Suprapubic skin (tissue), 4 donors: ENCODE measurements around the gene C14orf180. TPM values are rescaled to one million over a fixed set of nuclear protein-coding genes. Genes with fewer than 3 reads are reported as not detected.

Experiments
- DNase-seq, 2 donors: peaks; one replicate each; pipeline ENCODE4 v3.0.0-alpha.2; 2019; ENCODE audit warnings: low spot score in 2 of 2
- H3K27ac ChIP-seq: fragments of 200-600 bp; sonication (generic); one replicate; pipeline ENCODE4 v1.5.1; 2019
- H3K27me3 ChIP-seq: fragments of 200-600 bp; sonication (generic); one replicate; pipeline ENCODE4 v1.5.1; 2019
- H3K36me3 ChIP-seq: fragments of 200-600 bp; sonication (generic); one replicate; pipeline ENCODE4 v1.5.1; 2019
- H3K4me1 ChIP-seq: fragments of 200-600 bp; sonication (generic); one replicate; pipeline ENCODE4 v1.5.1; 2019
- H3K4me3 ChIP-seq: fragments of 200-600 bp; sonication (generic); one replicate; pipeline ENCODE4 v1.5.1; 2019; ENCODE audit warnings: mild to moderate bottlenecking
- H3K9me3 ChIP-seq: fragments of 200-600 bp; sonication (generic); one replicate; pipeline ENCODE4 v1.5.1; 2019
- EP300 ChIP-seq: sonication (generic); formaldehyde crosslinking; IDR thresholded peaks from one replicate; pipeline ENCODE4 v1.6.1; 2017; ENCODE audit warnings: antibody characterized with exemption
- POLR2A ChIP-seq, 2 donors: fragments of 450-650 bp; IDR thresholded peaks; one replicate each; pipeline ENCODE4 v1.6.1; 2017; ENCODE audit warnings: antibody characterized with exemption in 2 of 2, mild to moderate bottlenecking in 2 of 2, moderate library complexity in 2 of 2
- POLR2AphosphoS5 ChIP-seq, 3 donors: sonication (generic); formaldehyde crosslinking; IDR thresholded peaks; one replicate each; pipeline ENCODE4 v1.6.1; 2017; ENCODE audit warnings: antibody characterized with exemption in 3 of 3
- WGBS: methylation state at CpG from one replicate; pipeline ENCODE4 v1.1.5; 2018; 5-methylcytosine and 5-hydroxymethylcytosine counted together
- total RNA-seq, 4 donors: library from RNA; depleted of rRNA; stranded (reverse); fragments of >200 nt; gene quantifications; one replicate each; pipeline ENCODE4 v1.1.0, GENCODE V29; 2016
- TF ChIP-seq, protein P1 (sequence below), 2 donors: fragments of 200-600 bp in 1 of 2; fragments of 450-650 bp in 1 of 2; sonication (generic) in 1 of 2; IDR thresholded peaks; one replicate each; pipeline ENCODE4 v1.5.1; 2016 to 2019; ENCODE audit warnings: antibody characterized with exemption in 2 of 2, mild to moderate bottlenecking in 1 of 2, moderate library complexity in 1 of 2

The C14orf180 gene
- total RNA-seq, 4 donors from 2014 or later = 0.30 to 3.9 TPM; not detected in 2

DNA sequence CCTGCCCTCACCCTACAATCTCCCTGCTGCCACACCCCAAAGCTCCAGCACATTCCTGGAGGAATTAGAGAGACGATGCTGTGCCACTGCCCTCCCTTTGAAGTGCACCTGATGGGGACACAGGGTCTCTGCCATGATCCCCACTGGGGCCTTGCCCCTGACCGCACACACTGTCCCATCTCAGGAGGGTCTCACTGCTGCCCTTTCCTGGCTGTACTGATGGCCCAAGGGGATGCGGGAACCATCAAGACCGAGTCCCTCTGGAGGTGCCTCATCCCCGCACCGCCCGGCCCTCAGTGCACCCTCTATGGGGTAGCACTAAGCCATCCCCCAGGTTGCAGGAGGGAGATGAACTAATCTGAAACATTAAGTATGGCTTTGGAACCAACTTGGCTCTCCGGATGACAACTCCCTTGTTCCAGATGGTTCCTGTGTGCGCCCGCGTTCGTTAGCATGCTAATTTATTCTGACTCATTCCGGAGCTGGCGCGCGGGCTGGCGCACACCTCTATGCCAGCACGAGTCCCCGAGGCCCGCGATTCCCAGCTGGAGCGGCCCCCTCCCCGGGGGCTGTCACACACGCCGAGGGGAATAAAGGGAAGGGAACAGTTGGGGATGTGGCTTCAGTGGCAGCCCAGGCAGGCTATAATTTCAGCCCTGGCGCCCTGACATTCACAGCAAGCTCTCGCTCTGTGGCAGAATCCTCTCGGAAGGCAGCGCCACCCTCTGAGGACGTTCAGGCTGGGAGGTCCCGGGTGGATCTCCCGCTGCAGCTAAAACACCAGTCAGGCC, 34.2 kb upstream of the C14orf180 start:
- 25% methylated on average over 25 of the region's 32 CpGs for WGBS
- Histone ChIP-seq H3K27me3 (peaks cover 68% of the 10 kb centered on the region), H3K27ac (no peak overlapping the region), H3K9me3 (no peaks in the 10 kb centered on the region), H3K4me3 (peak overlapping the region; percentile 13), H3K4me1 (peaks cover 12% of the 10 kb centered on the region), H3K36me3 (no peaks in the 10 kb centered on the region)
- TF ChIP-seq EP300 (no peak), POLR2A (IDR thresholded peaks at IDR 0.05) (no peak), POLR2AphosphoS5 (IDR thresholded peaks at IDR 0.05) (no peak)
- TF ChIP-seq, protein P1, sequence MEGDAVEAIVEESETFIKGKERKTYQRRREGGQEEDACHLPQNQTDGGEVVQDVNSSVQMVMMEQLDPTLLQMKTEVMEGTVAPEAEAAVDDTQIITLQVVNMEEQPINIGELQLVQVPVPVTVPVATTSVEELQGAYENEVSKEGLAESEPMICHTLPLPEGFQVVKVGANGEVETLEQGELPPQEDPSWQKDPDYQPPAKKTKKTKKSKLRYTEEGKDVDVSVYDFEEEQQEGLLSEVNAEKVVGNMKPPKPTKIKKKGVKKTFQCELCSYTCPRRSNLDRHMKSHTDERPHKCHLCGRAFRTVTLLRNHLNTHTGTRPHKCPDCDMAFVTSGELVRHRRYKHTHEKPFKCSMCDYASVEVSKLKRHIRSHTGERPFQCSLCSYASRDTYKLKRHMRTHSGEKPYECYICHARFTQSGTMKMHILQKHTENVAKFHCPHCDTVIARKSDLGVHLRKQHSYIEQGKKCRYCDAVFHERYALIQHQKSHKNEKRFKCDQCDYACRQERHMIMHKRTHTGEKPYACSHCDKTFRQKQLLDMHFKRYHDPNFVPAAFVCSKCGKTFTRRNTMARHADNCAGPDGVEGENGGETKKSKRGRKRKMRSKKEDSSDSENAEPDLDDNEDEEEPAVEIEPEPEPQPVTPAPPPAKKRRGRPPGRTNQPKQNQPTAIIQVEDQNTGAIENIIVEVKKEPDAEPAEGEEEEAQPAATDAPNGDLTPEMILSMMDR (IDR thresholded peaks at IDR 0.05) = no peak
- DNase-seq = peak in 1 of 2 donors; percentile 66

DNA sequence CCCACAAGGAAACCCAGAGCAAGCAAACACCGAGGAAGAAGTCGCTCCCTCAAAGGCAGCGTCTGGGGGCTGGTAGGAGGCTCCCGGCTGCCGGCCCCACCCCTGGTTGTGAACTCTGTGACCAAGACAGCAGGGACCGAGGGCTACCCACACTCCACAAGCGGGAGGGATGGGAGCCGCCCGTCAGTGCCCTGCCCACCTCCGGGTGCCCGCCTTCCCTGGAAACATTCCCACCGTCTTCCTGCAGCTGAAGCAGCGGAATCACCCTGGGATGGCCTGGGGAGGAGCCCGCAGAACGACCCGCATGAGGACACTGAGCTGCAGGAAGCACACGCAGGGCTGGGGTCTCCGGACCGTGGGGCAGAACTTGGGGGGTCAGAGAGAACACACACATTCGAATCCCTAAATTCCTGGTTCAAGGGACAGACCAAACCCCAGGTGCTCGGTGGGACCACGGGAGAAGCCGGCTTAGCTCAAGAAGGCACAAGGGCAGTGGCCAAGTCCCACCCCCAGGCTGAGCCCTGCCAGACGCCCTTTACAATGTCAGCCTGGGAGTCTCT, 33.5 kb upstream of the C14orf180 start:
- 16% methylated on average over 14 of the region's 24 CpGs for WGBS
- no peaks in the 10 kb centered on the region for H3K9me3 ChIP-seq
- H3K4me3 ChIP-seq = peak overlapping the region; percentile 13
- peaks cover 12% of the 10 kb centered on the region for H3K4me1 ChIP-seq
- DNase-seq = peak in 1 of 2 donors; percentile 75
- no peaks in the 10 kb centered on the region for H3K36me3 ChIP-seq
- no peak overlapping the region for H3K27ac ChIP-seq
- no peak for TF ChIP-seq POLR2AphosphoS5 (IDR thresholded peaks at IDR 0.05)
- TF ChIP-seq, protein P1 (IDR thresholded peaks at IDR 0.05) = no peak
- no peak for TF ChIP-seq POLR2A (IDR thresholded peaks at IDR 0.05)
- TF ChIP-seq EP300 = no peak
- H3K27me3 ChIP-seq = peaks cover 73% of the 10 kb centered on the region

DNA sequence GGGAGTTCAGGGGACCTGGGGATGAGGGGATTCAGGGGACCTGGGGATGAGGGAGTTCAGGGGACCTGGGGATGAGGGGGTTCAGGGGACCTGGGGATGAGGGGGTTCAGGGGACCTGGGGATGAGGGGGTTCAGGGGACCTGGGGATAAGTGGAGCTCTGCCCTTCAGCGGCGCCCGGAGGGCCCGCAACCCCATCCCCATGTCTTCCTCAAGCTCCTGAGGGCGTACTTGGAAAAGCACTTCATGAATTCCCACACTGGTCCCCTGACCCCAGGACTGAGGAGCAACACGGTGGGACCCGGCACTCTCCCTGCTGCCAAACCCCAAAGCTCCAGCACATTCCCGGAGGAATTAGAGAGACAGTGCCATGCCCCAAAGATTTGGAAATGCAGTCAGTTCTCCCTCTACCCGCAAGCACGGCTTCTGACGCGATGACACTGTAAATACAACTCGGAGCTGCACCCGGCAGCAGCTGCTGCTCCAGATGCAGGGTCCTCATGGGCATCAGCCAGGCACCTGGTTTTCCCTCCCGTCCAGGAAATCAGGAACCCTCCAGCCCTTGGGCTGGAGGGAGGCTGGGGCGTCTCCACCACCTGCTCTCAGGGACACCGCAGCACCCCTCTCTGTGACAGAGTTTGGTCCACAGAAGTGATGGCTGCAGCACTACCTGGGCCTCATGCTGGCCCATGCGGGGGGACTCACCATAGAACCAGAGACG, 32.8 kb upstream of the C14orf180 start:
- DNase-seq = peak in 1 of 2 donors; percentile 63
- no peaks in the 10 kb centered on the region for H3K36me3 ChIP-seq
- H3K9me3 ChIP-seq = no peaks in the 10 kb centered on the region
- H3K4me1 ChIP-seq = peaks cover 12% of the 10 kb centered on the region
- peaks cover 78% of the 10 kb centered on the region for H3K27me3 ChIP-seq
- no peak overlapping the region for H3K4me3 ChIP-seq
- WGBS = 46% methylated on average over 11 of the region's 19 CpGs
- H3K27ac ChIP-seq = no peak overlapping the region
- no peak for TF ChIP-seq POLR2AphosphoS5 (IDR thresholded peaks at IDR 0.05)
- TF ChIP-seq EP300 = no peak
- TF ChIP-seq, protein P1 (IDR thresholded peaks at IDR 0.05) = no peak
- no peak for TF ChIP-seq POLR2A (IDR thresholded peaks at IDR 0.05)

DNA sequence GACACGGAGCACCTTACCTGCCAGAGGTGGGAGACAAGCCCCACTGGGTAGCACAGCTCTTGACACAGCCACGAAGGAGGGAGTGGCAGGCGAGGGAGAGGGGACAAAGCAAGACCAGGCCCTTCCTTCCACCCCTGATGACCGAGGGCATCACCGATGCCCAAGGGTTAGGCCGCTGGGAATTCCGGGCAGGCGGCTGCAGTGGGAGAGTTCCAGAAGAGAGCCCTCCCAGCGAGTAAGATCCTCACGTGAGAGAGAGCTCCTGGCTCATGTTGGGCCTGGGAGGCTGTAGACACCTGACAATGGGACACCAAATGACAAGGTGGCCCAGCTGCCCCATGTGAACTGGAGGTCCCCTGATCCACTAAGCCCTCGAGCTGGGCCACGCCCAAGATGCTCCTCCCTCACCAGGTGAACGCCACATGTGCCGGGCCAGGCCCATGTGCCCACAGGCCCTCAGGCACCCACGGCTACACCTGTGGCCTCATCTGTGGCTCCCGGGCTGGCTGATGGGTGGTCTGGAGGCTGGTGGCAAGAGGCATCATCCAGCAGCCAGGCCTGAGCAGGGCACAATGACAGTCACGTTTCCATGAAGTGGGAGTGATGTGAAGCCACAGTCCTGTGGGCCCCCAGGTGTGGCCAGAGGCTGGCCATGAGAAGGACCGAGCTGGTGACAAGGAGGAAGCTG, 32.1 kb upstream of the C14orf180 start:
- H3K4me3 ChIP-seq = no peak overlapping the region
- DNase-seq = peak in 1 of 2 donors; percentile 76
- H3K27me3 ChIP-seq = peaks cover 81% of the 10 kb centered on the region
- no peak overlapping the region for H3K27ac ChIP-seq
- H3K4me1 ChIP-seq = peaks cover 12% of the 10 kb centered on the region
- 65% methylated on average over 4 of the region's 18 CpGs for WGBS
- H3K9me3 ChIP-seq = no peaks in the 10 kb centered on the region
- TF ChIP-seq, protein P1 (IDR thresholded peaks at IDR 0.05) = no peak
- no peaks in the 10 kb centered on the region for H3K36me3 ChIP-seq
